Activated naive CD4-positive, alpha-beta T cell treated with Interleukin-2 at 50 U/mL for 16 hours (primary cell): Measurements from ENCODE around the gene STPG4.
"Not testable (repeated sequence)": the region's sequence is repeated elsewhere in the genome, so short reads cannot be mapped to it uniquely, and the experiment has no call there.

Experiments
- DNase-seq: peaks from one replicate; pipeline ENCODE4 v3.0.0-alpha.2; 2020

Gene STPG4

GRCh38 chr2:47155091-47155876, at the start of gene STPG4:
STPG4 (minus strand) TSS chr2:47155308; CDS start chr2:47155251, 57 bp downstream.
- no peak for DNase-seq

- no peak for DNase-seq
Measured at GRCh38 chr2:47204691-47205090, 49.6 kb upstream of the STPG4 start.

- no peak for DNase-seq
Measured at GRCh38 chr2:47203995-47204394, 48.9 kb upstream of the STPG4 start.

GRCh38 chr2:47201224-47201623, 46.1 kb upstream of the STPG4 start:
- DNase-seq = no peak

- DNase-seq = no peak
Measured at GRCh38 chr2:47198985-47199451, 43.9 kb upstream of the STPG4 start.

- no peak for DNase-seq
Measured at GRCh38 chr2:47196499-47196898, 41.4 kb upstream of the STPG4 start.

GRCh38 chr2:47196046-47196445, 40.9 kb upstream of the STPG4 start:
- no peak for DNase-seq

- no peak for DNase-seq
Measured at GRCh38 chr2:47195148-47195547, 40.0 kb upstream of the STPG4 start.

GRCh38 chr2:47194410-47194809, 39.3 kb upstream of the STPG4 start:
- no peak for DNase-seq

- no peak for DNase-seq
Measured at GRCh38 chr2:47193607-47194006, 38.5 kb upstream of the STPG4 start.

GRCh38 chr2:47190188-47190881, 35.2 kb upstream of the STPG4 start:
- DNase-seq = no peak

GRCh38 chr2:47189635-47190034, 34.5 kb upstream of the STPG4 start:
- DNase-seq = no peak

GRCh38 chr2:47187069-47187468, 32.0 kb upstream of the STPG4 start:
- no peak for DNase-seq

- DNase-seq = no peak
Measured at GRCh38 chr2:47186351-47186750, 31.2 kb upstream of the STPG4 start.

- not testable (repeated sequence) for DNase-seq
Measured at GRCh38 chr2:47185098-47185497, 30.0 kb upstream of the STPG4 start.

- DNase-seq = no peak
Measured at GRCh38 chr2:47181176-47181575, 26.1 kb upstream of the STPG4 start.

GRCh38 chr2:47180531-47180930, 25.4 kb upstream of the STPG4 start:
- no peak for DNase-seq

- DNase-seq = no peak
Measured at GRCh38 chr2:47179388-47179787, 24.3 kb upstream of the STPG4 start.

- DNase-seq = no peak
Measured at GRCh38 chr2:47178341-47178740, 23.2 kb upstream of the STPG4 start.

- no peak for DNase-seq
Measured at GRCh38 chr2:47177043-47177565, 22.0 kb upstream of the STPG4 start.

- peak; percentile 17 for DNase-seq
Measured at GRCh38 chr2:47174733-47175361, 19.7 kb upstream of the STPG4 start.

GRCh38 chr2:47173986-47174732, 19.1 kb upstream of the STPG4 start:
- no peak for DNase-seq
